Keratinocyte (primary cell): ENCODE data around the gene DLG2. TPM values are rescaled to one million over a fixed set of nuclear protein-coding genes. Genes with fewer than 3 reads are reported as not detected.

Source experiments
- DNase-seq: peaks from one replicate; pipeline ENCODE4 v3.0.0-alpha.2; 2011; ENCODE audit warnings: low read depth, missing footprints, low spot score
- FAIRE-seq: peaks from 2 replicates; lab custom pipeline; 2011; peaks lifted over from hg19 to GRCh38; lab: Jason Lieb, UNC
- H2AFZ ChIP-seq: 2 replicates; pipeline ENCODE4 v1.6.0; 2012; ENCODE audit warnings: low read length, control low read depth, inconsistent platforms; ENCODE audit not compliant: control insufficient read depth
- H3K27ac ChIP-seq: 2 replicates; pipeline ENCODE4 v1.5.1; 2011; ENCODE audit warnings: low read length; ENCODE audit not compliant: control insufficient read depth, insufficient read depth
- H3K27me3 ChIP-seq: 3 replicates; pipeline ENCODE4 v1.6.0; 2011; ENCODE audit warnings: low read length; ENCODE audit not compliant: control insufficient read depth, insufficient read depth; ENCODE audit errors: extremely low read depth
- H3K36me3 ChIP-seq, 2 experiments: 2 replicates in 1 of 2; 3 replicates in 1 of 2; pipeline ENCODE4 v1.5.1; 2011; ENCODE audit warnings: low read length in 2 of 2, mild to moderate bottlenecking in 1 of 2; ENCODE audit not compliant: control insufficient read depth in 2 of 2, insufficient read depth in 2 of 2; ENCODE audit errors: extremely low read depth in 1 of 2
- H3K4me1 ChIP-seq: 3 replicates; pipeline ENCODE4 v1.5.1; 2011; ENCODE audit warnings: low read length; ENCODE audit not compliant: control insufficient read depth, insufficient read depth; ENCODE audit errors: extremely low read depth
- H3K4me2 ChIP-seq: 3 replicates; pipeline ENCODE4 v1.6.0; 2011; ENCODE audit warnings: low read depth, low read length; ENCODE audit not compliant: control insufficient read depth, insufficient read depth; ENCODE audit errors: extremely low read depth
- H3K4me3 ChIP-seq, 3 experiments: fragments of 200-600 bp in 1 of 3; sonication (generic) in 1 of 3; 2 replicates in 2 of 3; 3 replicates in 1 of 3; pipeline ENCODE4 v1.5.1; 2011 to 2016; ENCODE audit warnings: low read length in 3 of 3, mild to moderate bottlenecking in 3 of 3, control low read depth in 2 of 3, inconsistent platforms in 1 of 3, low read depth in 1 of 3, mixed read lengths in 1 of 3, mixed run types in 1 of 3, moderate library complexity in 1 of 3; ENCODE audit not compliant: control insufficient read depth in 2 of 3, insufficient read depth in 2 of 3; ENCODE audit errors: extremely low read depth in 1 of 3
- H3K79me2 ChIP-seq: 2 replicates; pipeline ENCODE4 v1.6.0; 2012; ENCODE audit warnings: low read length; ENCODE audit not compliant: control insufficient read depth, insufficient read depth
- H3K9ac ChIP-seq: 3 replicates; pipeline ENCODE4 v1.6.0; 2011; ENCODE audit warnings: low read length; ENCODE audit not compliant: control insufficient read depth, insufficient read depth; ENCODE audit errors: extremely low read depth
- H3K9me1 ChIP-seq: 3 replicates; pipeline ENCODE4 v1.6.0; 2011; ENCODE audit warnings: low read length; ENCODE audit not compliant: control insufficient read depth, insufficient read depth; ENCODE audit errors: extremely low read depth
- H3K9me3 ChIP-seq: 2 replicates; pipeline ENCODE4 v1.5.1; 2012; ENCODE audit warnings: low read depth, low read length; ENCODE audit not compliant: control insufficient read depth
- H4K20me1 ChIP-seq: 3 replicates; pipeline ENCODE4 v1.6.0; 2011; ENCODE audit warnings: low read length; ENCODE audit not compliant: control insufficient read depth, insufficient read depth; ENCODE audit errors: extremely low read depth
- EZH2 ChIP-seq: IDR thresholded peaks from one replicate; pipeline ENCODE4 v1.6.1; 2012; ENCODE audit warnings: inconsistent platforms, mild to moderate bottlenecking, low read length, moderate library complexity
- dilution Hi-C: fragments of 300-500 bp; cut with MboI; formaldehyde crosslinking; loops from one replicate; pipeline ENCODE4 v1.7.0; 2020; ENCODE audit warnings: low sequenced_read_pairs; ENCODE audit not compliant: extremely low pct_ligation_motif_present
- polyA plus RNA-seq, 5 experiments: library from polyadenylated mRNA; depleted of rRNA in 3 of 5; stranded (reverse) in 3 of 5; stranded (forward) in 1 of 5; unstranded in 1 of 5; fragments of >200 nt; gene quantifications; 1 replicate in 1 of 5; 2 replicates in 3 of 5; 3 replicates in 1 of 5; pipeline versions ENCODE4 v1.2.1 to v1.2.3, GENCODE V29; 2011 to 2012; ENCODE audit warnings: missing spikeins in 2 of 5, low read depth in 1 of 5, low replicate concordance in 1 of 5
- TF ChIP-seq, protein P1 (sequence below), 3 experiments: IDR thresholded peaks in 1 of 3; conservative IDR thresholded peaks in 1 of 3; optimal IDR thresholded peaks in 1 of 3; 2 replicates in 2 of 3; 3 replicates in 1 of 3; pipeline versions ENCODE3 to v1.5.1; 2011; ENCODE audit warnings: low read length in 3 of 3, mild to moderate bottlenecking in 3 of 3, moderate library complexity in 2 of 3, control low read depth in 1 of 3, inconsistent platforms in 1 of 3; ENCODE audit not compliant: insufficient read depth in 2 of 3; ENCODE audit errors: extremely low read depth in 1 of 3

DLG2 gene
- polyA plus RNA-seq, 1 donor (not counting 4 experiments of a cell fraction or from before 2014, with no cell fraction given) = 0.55 TPM

DNA sequence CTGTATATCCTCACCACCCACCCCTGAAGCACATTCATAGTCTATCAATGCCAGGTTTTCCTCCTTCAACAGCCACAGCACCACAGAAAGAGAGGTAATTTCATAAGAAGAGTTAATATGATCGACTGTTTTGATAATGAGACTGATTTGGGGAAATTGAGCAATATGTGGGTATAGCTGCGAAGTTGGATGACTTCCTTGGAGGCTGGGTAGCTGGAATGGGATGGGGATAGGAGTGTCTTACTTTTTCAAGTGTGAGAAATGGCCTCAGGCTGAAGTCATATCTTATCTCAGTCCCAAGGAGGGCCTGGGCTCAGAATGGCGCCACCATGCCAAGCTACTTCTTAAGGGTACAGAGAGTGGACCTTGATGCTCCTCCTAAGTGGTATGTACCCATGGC, 2153.4 kb downstream of the DLG2 start:
- Histone ChIP-seq H3K9ac (no peak overlapping the region), H3K27me3 (no peaks in the 10 kb centered on the region), H3K4me1 (no peaks in the 10 kb centered on the region), H2AFZ (no peak overlapping the region), H3K4me2 (no peak overlapping the region), H3K9me3 (no peaks in the 10 kb centered on the region), H3K79me2 (no peaks in the 10 kb centered on the region), H3K27ac (no peak overlapping the region), H4K20me1 (no peaks in the 10 kb centered on the region), H3K36me3 (no peaks in the 10 kb centered on the region), H3K9me1 (no peaks in the 10 kb centered on the region), H3K4me3 (no peak overlapping the region)
- FAIRE-seq = no peak
- dilution Hi-C loops = no loop called here
- no peak for DNase-seq
- TF ChIP-seq EZH2 = no peak
- TF ChIP-seq, protein P1, sequence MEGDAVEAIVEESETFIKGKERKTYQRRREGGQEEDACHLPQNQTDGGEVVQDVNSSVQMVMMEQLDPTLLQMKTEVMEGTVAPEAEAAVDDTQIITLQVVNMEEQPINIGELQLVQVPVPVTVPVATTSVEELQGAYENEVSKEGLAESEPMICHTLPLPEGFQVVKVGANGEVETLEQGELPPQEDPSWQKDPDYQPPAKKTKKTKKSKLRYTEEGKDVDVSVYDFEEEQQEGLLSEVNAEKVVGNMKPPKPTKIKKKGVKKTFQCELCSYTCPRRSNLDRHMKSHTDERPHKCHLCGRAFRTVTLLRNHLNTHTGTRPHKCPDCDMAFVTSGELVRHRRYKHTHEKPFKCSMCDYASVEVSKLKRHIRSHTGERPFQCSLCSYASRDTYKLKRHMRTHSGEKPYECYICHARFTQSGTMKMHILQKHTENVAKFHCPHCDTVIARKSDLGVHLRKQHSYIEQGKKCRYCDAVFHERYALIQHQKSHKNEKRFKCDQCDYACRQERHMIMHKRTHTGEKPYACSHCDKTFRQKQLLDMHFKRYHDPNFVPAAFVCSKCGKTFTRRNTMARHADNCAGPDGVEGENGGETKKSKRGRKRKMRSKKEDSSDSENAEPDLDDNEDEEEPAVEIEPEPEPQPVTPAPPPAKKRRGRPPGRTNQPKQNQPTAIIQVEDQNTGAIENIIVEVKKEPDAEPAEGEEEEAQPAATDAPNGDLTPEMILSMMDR (optimal IDR thresholded peaks at IDR 0.05 in 1 of 3, IDR thresholded peaks at IDR 0.05 in 1 of 3, conservative IDR thresholded peaks at IDR 0.05 in 1 of 3; ENCODE audit: extremely low read depth in 1 of 3, insufficient read depth in 2 of 3, low read length in 3 of 3) = no peak

DNA sequence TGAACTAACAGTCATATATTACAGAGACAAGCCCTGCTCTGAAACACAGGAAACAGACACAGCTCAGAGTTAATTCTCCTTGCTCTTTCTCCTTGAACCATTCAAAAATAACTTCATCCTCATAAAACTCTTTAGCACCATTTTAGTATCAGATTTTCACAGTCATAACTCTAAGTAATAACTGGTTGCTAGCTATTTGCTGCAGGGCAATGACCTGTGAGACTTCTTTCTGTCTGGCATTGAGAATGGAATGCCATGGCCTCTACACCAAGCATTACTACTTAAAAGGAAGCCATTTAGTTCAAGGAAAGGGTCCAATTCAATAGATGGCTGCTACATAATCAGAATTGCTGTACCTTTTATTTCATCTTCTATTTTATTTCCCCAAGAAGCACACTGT, 2154.3 kb downstream of the DLG2 start:
- H3K36me3 ChIP-seq = no peaks in the 10 kb centered on the region
- no peak overlapping the region for H3K27ac ChIP-seq
- dilution Hi-C loops = no loop called here
- FAIRE-seq (no peak), DNase-seq (no peak)
- H3K4me2 ChIP-seq = no peak overlapping the region
- H3K9me3 ChIP-seq = no peaks in the 10 kb centered on the region
- H3K27me3 ChIP-seq = no peaks in the 10 kb centered on the region
- H2AFZ ChIP-seq = no peak overlapping the region
- no peak overlapping the region for H3K4me3 ChIP-seq
- H3K9me1 ChIP-seq = no peaks in the 10 kb centered on the region
- no peaks in the 10 kb centered on the region for H4K20me1 ChIP-seq
- no peak for TF ChIP-seq EZH2
- TF ChIP-seq, protein P1 (optimal IDR thresholded peaks at IDR 0.05 in 1 of 3, IDR thresholded peaks at IDR 0.05 in 1 of 3, conservative IDR thresholded peaks at IDR 0.05 in 1 of 3; ENCODE audit: extremely low read depth in 1 of 3, insufficient read depth in 2 of 3, low read length in 3 of 3) = no peak
- H3K9ac ChIP-seq = no peak overlapping the region
- H3K79me2 ChIP-seq = no peaks in the 10 kb centered on the region
- H3K4me1 ChIP-seq = no peaks in the 10 kb centered on the region
